ENCODE results near the gene ASPSCR1. TPM values are rescaled to one million over a fixed set of nuclear protein-coding genes. Genes with fewer than 3 reads are reported as not detected.

Gene ASPSCR1
- total RNA-seq, 1 experiment from 2014 or later: 37.7 TPM

DNA sequence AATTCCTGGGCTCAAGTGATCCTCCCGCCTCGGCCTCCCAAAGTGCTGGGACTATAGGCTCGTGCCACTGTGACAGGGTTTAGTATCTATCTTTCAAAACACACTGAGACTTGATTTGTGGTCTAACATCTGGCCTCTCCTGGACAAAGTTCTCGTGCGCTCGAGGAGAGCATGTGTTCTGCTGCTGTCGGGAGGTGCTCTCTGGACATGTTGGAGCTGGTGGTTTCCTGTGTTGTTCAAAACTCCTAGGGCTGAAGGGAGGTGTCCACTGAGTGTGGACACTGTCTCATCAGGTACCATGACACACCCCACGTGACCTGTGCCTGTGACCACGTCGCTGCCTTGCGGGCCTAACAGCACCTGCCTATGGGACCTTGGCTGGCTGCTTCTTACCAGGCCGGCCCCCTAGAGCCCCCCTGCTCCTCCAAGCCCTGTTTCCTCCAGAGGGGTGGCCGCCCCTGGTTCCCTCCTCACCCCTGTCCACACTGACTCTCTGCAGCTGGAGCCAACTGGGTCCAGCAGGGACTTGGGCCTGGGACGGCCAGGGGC lies 68.6 kb downstream of the ASPSCR1 start:
- intact Hi-C loops (cut with micrococcal nuclease; ENCODE audit: unreplicated experiment): no loop called here
- no peak for DNase-seq
- BruUV-seq (replicated peaks): no TSS peak
- no peaks in the 10 kb centered on the region for H3K27me3 Mint-ChIP-seq (ENCODE audit: unreplicated experiment)
- CTCF ChIA-PET: no interaction called here
- TF ChIP-seq CTCF (IDR thresholded peaks at IDR 0.05; ENCODE audit: unreplicated experiment): no peak
- no peaks in the 10 kb centered on the region for H3K4me1 Mint-ChIP-seq (ENCODE audit: low read depth, unreplicated experiment)
- no peak overlapping the region for H3K4me3 Mint-ChIP-seq (ENCODE audit: low read depth, unreplicated experiment)
- H3K27ac Mint-ChIP-seq (ENCODE audit: unreplicated experiment): no peak overlapping the region
- no peaks in the 10 kb centered on the region for H3K9me3 Mint-ChIP-seq (ENCODE audit: low read depth, unreplicated experiment)
- peaks cover 23% of the 10 kb centered on the region for H3K36me3 Mint-ChIP-seq (ENCODE audit: insufficient read depth, unreplicated experiment)

DNA sequence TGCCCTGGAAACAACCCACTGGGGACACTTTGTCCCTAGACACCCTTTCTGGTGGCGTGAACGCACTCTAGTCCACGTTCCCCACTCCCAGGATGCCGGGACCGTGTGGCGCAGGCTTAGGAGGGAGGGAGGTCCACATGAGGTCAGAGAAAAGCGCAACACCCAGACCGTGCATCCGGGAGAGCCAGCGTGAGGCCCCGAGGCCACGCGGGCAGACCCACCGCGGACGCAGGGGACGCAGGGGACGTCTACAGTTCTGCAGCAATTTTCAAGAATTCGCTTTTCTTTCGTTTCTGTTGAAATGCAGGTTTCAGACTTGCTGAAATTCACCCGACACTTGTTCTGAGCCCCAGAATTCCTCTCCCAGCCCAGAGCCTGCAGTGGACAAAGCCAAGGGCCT lies 69.5 kb downstream of the ASPSCR1 start:
- no TSS peak for BruUV-seq (replicated peaks)
- CTCF ChIA-PET: no interaction called here
- no peak for DNase-seq
- H3K4me3 Mint-ChIP-seq (ENCODE audit: low read depth, unreplicated experiment): no peak overlapping the region
- no peaks in the 10 kb centered on the region for H3K27me3 Mint-ChIP-seq (ENCODE audit: unreplicated experiment)
- no peaks in the 10 kb centered on the region for H3K4me1 Mint-ChIP-seq (ENCODE audit: low read depth, unreplicated experiment)
- H3K27ac Mint-ChIP-seq (ENCODE audit: unreplicated experiment): no peak overlapping the region
- TF ChIP-seq CTCF (IDR thresholded peaks at IDR 0.05; ENCODE audit: unreplicated experiment): no peak
- H3K36me3 Mint-ChIP-seq (ENCODE audit: insufficient read depth, unreplicated experiment): peaks cover 27% of the 10 kb centered on the region
- H3K9me3 Mint-ChIP-seq (ENCODE audit: low read depth, unreplicated experiment): no peaks in the 10 kb centered on the region
- intact Hi-C loops (cut with micrococcal nuclease; ENCODE audit: unreplicated experiment): no loop called here

DNA sequence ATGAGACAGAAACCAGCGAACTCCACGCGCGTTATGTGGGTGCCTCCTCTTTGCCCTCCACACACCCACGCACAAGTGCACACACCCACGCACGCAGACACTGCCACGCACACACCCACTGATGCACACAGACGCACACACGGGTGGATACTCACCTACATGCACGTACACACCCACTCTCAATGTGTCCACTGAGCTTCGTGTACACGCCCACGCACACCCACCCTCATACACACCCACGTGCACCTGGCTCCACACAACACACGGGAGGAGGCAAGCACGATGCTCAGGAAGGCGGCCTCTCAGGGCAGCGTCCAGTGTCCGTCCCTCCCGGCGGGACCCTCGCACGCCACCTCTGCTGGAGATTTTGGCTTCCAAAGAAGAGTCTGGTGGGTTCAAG lies 70.0 kb downstream of the ASPSCR1 start:
- intact Hi-C loops (cut with micrococcal nuclease; ENCODE audit: unreplicated experiment): no loop called here
- Mint-ChIP-seq H3K27me3 (ENCODE audit: unreplicated experiment) (no peaks in the 10 kb centered on the region), H3K36me3 (ENCODE audit: insufficient read depth, unreplicated experiment) (peaks cover 32% of the 10 kb centered on the region), H3K27ac (ENCODE audit: unreplicated experiment) (no peak overlapping the region), H3K4me3 (ENCODE audit: low read depth, unreplicated experiment) (no peak overlapping the region), H3K4me1 (ENCODE audit: low read depth, unreplicated experiment) (no peaks in the 10 kb centered on the region), H3K9me3 (ENCODE audit: low read depth, unreplicated experiment) (no peaks in the 10 kb centered on the region)
- DNase-seq: no peak
- TF ChIP-seq CTCF (IDR thresholded peaks at IDR 0.05; ENCODE audit: unreplicated experiment): no peak
- CTCF ChIA-PET: no interaction called here
- no TSS peak for BruUV-seq (replicated peaks)

DNA sequence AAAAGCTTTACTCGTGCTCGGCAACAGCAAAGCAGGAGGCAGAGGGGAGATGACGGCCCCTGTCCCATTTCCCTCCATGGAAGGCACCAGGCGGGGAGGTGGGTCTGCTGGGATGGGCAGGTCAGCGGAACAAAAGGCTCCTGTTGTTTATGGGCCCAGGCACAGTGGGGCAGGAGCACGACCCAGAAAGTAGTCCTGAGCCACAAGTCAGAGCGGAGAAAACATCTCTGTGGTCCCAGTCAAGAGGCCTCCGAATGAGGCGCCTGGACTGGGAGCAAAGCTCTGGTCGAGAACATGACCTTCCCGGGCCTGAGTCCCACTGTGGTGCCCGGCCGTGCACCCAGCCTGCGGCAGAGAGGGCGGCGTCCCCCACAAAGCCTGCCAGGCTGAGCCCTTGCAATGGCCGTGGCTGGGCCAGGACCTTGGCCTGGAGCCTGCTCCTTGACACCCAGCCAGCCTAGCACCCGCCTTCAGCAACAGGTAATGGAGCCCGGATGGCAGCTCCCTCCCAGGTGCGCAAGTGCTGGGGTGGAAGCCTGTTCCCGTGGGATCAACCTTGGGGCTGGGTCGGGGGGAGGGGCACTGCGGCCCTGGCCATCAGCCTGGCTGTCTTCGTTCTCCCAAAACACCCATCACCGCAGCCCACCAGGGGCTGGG lies 70.6 kb downstream of the ASPSCR1 start:
- Mint-ChIP-seq H3K9me3 (ENCODE audit: low read depth, unreplicated experiment) (no peaks in the 10 kb centered on the region), H3K36me3 (ENCODE audit: insufficient read depth, unreplicated experiment) (peaks cover 38% of the 10 kb centered on the region), H3K4me3 (ENCODE audit: low read depth, unreplicated experiment) (no peak overlapping the region), H3K27ac (ENCODE audit: unreplicated experiment) (no peak overlapping the region), H3K4me1 (ENCODE audit: low read depth, unreplicated experiment) (no peaks in the 10 kb centered on the region), H3K27me3 (ENCODE audit: unreplicated experiment) (no peaks in the 10 kb centered on the region)
- DNase-seq: no peak
- TF ChIP-seq CTCF (IDR thresholded peaks at IDR 0.05; ENCODE audit: unreplicated experiment): no peak
- BruUV-seq (replicated peaks): TSS peak; percentile 37
- CTCF ChIA-PET: no interaction called here
- intact Hi-C loops (cut with micrococcal nuclease; ENCODE audit: unreplicated experiment): no loop called here

Measured in Calu3 (cell line).